ENCODE measurements around the gene MAGEA10.
"Not testable (repeated sequence)": the region's sequence is repeated elsewhere in the genome, so short reads cannot be mapped to it uniquely, and the experiment has no call there.

Gene MAGEA10

GRCh38 chrX:152138388-152138784 is at the start of gene MAGEA10:
Gene MAGEA10, minus strand, starts transcription at chrX:152138577. Its CDS starts 2,957 bp downstream, at chrX:152135620.
- no peak for DNase-seq

- DNase-seq: no peak
Measured at GRCh38 chrX:152177497-152178269, 39.3 kb upstream of the MAGEA10 start.

- no peak for DNase-seq
Measured at GRCh38 chrX:152177052-152177451, 38.7 kb upstream of the MAGEA10 start.

- not testable (repeated sequence) for DNase-seq
Measured at GRCh38 chrX:152175892-152176291, 37.5 kb upstream of the MAGEA10 start.

GRCh38 chrX:152173923-152174322 is 35.5 kb upstream of the MAGEA10 start:
- not testable (repeated sequence) for DNase-seq

GRCh38 chrX:152170621-152171020 is 32.2 kb upstream of the MAGEA10 start:
- DNase-seq: no peak

- no peak for DNase-seq
Measured at GRCh38 chrX:152165033-152165743, 26.8 kb upstream of the MAGEA10 start.

- no peak for DNase-seq
Measured at GRCh38 chrX:152157042-152157441, 18.7 kb upstream of the MAGEA10 start.

GRCh38 chrX:152155766-152156310 is 17.5 kb upstream of the MAGEA10 start:
- no peak for DNase-seq

- DNase-seq: no peak
Measured at GRCh38 chrX:152154050-152154449, 15.7 kb upstream of the MAGEA10 start.

- DNase-seq: no peak
Measured at GRCh38 chrX:152151256-152151655, 12.9 kb upstream of the MAGEA10 start.

- DNase-seq: no peak
Measured at GRCh38 chrX:152149648-152150047, 11.3 kb upstream of the MAGEA10 start.

- no peak for DNase-seq
Measured at GRCh38 chrX:152139589-152139988, 1.2 kb upstream of the MAGEA10 start.

GRCh38 chrX:152137771-152138387 is 498 bp downstream of the MAGEA10 start:
- no peak for DNase-seq

- DNase-seq: no peak
Measured at GRCh38 chrX:152136312-152136711, 2.1 kb downstream of the MAGEA10 start.

- no peak for DNase-seq
Measured at GRCh38 chrX:152131525-152131924, 6.9 kb downstream of the MAGEA10 start.

- not testable (repeated sequence) for DNase-seq
Measured at GRCh38 chrX:152129069-152129844, 9.1 kb downstream of the MAGEA10 start.

GRCh38 chrX:152117305-152117704 is 21.1 kb downstream of the MAGEA10 start:
- no peak for DNase-seq

GRCh38 chrX:152108527-152108926 is 29.9 kb downstream of the MAGEA10 start:
- no peak for DNase-seq

- no peak for DNase-seq
Measured at GRCh38 chrX:152103866-152104265, 34.5 kb downstream of the MAGEA10 start.

GRCh38 chrX:152086141-152086540 is 52.2 kb downstream of the MAGEA10 start:
- no peak for DNase-seq

All from CD4-positive, alpha-beta T cell treated with Interferon gamma for 1 hour (primary cell).